ENCODE data around the gene SYT6. TPM values are rescaled to one million over a fixed set of nuclear protein-coding genes. Genes with fewer than 3 reads are reported as not detected.

The SYT6 gene
- total and polyA plus RNA-seq, 2 donors (not counting 1 experiment from before 2014, with no cell fraction given) = not detected

DNA sequence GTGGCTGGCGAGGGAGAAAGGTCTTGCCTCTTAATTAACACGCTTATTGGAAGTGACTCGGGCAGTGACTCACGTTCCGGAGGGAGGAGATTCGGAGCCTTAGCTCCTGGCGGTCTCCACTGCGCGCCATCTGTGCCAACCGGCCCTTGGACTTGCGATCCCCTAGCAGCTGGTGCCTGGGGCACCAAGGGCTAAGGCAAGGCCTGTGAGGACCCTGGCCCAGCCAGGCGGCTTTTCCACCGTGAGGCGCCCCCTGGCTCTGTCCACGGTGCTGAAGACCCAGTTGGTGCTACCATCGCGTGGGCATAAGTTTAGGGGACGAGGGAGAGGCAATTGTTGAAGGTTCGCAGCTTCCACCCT, 1.3 kb upstream of the SYT6 start:
- H4K20me1 ChIP-seq (ENCODE audit: control insufficient read depth, extremely low read depth, insufficient read depth, low read length) = no peaks in the 10 kb centered on the region
- H3K9me3 ChIP-seq (ENCODE audit: control insufficient read depth, insufficient read depth, low read depth, low read length) = no peaks in the 10 kb centered on the region
- H3K79me2 ChIP-seq (ENCODE audit: control insufficient read depth, insufficient read depth, low read length) = no peaks in the 10 kb centered on the region
- no peaks in the 10 kb centered on the region for H3K36me3 ChIP-seq (ENCODE audit: control insufficient read depth, insufficient read depth, low read length)
- H2AFZ ChIP-seq (ENCODE audit: low read length) = no peak overlapping the region
- H3K4me3 ChIP-seq (replicated peaks in 1 of 4; ENCODE audit: control extremely low read depth in 1 of 4, insufficient read depth in 1 of 4, low read depth in 3 of 4, low read length in 4 of 4) = no peak overlapping the region
- no peaks in the 10 kb centered on the region for H3K4me1 ChIP-seq (ENCODE audit: control insufficient read depth, extremely low read depth, insufficient read depth, low read length)
- peaks cover 64% of the 10 kb centered on the region for H3K27me3 ChIP-seq (ENCODE audit: control insufficient read depth, insufficient read depth, low read length)
- no peak overlapping the region for H3K4me2 ChIP-seq (ENCODE audit: extremely low read depth, insufficient read depth, low read length)
- TF ChIP-seq, protein P1, sequence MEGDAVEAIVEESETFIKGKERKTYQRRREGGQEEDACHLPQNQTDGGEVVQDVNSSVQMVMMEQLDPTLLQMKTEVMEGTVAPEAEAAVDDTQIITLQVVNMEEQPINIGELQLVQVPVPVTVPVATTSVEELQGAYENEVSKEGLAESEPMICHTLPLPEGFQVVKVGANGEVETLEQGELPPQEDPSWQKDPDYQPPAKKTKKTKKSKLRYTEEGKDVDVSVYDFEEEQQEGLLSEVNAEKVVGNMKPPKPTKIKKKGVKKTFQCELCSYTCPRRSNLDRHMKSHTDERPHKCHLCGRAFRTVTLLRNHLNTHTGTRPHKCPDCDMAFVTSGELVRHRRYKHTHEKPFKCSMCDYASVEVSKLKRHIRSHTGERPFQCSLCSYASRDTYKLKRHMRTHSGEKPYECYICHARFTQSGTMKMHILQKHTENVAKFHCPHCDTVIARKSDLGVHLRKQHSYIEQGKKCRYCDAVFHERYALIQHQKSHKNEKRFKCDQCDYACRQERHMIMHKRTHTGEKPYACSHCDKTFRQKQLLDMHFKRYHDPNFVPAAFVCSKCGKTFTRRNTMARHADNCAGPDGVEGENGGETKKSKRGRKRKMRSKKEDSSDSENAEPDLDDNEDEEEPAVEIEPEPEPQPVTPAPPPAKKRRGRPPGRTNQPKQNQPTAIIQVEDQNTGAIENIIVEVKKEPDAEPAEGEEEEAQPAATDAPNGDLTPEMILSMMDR (conservative IDR thresholded peaks at IDR 0.05 in 1 of 2, IDR thresholded peaks at IDR 0.05 in 1 of 2; ENCODE audit: low read depth in 1 of 2, low read length in 2 of 2) = no peak
- no peak for TF ChIP-seq EZH2 (IDR thresholded peaks at IDR 0.05; ENCODE audit: low read length, missing control alignments)
- H3K9ac ChIP-seq (ENCODE audit: insufficient read depth, low read length) = no peak overlapping the region
- DNase-seq (ENCODE audit: low read depth in 2 of 2) = peak in 1 of 2 donors; percentile 26
- no peak overlapping the region for H3K27ac ChIP-seq (ENCODE audit: insufficient read depth, low read length)

DNA sequence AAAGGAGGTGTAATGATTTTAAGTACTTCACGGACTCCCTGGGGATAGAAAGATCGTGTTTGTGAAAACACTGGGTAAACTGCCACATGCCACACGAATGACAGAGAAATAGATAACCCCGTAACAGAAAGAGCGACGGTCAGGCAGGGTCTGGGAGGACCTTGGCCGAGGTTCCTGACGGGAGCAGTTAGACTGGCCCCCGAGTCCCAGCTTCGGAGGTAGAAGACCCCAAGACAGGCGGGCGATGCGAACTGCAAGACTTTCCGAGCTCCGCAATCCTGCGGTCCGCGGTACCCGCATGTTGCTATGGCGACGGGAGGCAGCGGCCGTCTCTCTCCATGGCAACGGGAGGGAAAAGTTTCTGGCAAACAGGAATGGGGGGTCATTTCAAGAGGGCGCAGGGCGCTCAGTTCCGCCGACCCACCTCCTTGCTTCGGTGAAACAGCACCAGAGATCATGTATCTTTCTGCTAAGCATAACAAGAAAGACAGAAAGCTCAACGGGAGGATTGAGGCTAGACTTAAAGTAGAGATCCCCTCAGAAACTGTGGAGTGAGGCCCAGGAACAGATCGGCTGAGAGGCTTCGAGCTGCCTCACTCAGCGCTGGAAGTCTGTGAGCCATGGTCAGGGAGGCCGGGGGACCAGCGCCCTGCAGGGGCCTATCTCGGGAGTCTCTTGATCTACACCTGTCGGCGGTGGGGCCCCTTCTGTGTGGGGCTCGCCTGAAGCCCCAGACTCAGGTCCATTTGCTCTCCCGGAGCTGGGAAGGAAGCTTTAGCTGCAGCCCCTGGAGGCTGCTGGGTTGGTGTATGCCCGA, 685 bp upstream of the SYT6 start:
- H3K36me3 ChIP-seq (ENCODE audit: control insufficient read depth, insufficient read depth, low read length) = no peaks in the 10 kb centered on the region
- H3K9me3 ChIP-seq (ENCODE audit: control insufficient read depth, insufficient read depth, low read depth, low read length) = no peaks in the 10 kb centered on the region
- no peak overlapping the region for H3K4me3 ChIP-seq (replicated peaks in 1 of 4; ENCODE audit: control extremely low read depth in 1 of 4, insufficient read depth in 1 of 4, low read depth in 3 of 4, low read length in 4 of 4)
- peak; percentile 13 to 29 for DNase-seq (ENCODE audit: low read depth in 2 of 2)
- peaks cover 62% of the 10 kb centered on the region for H3K27me3 ChIP-seq (ENCODE audit: control insufficient read depth, insufficient read depth, low read length)
- no peak overlapping the region for H2AFZ ChIP-seq (ENCODE audit: low read length)
- H3K4me2 ChIP-seq (ENCODE audit: extremely low read depth, insufficient read depth, low read length) = no peak overlapping the region
- no peaks in the 10 kb centered on the region for H4K20me1 ChIP-seq (ENCODE audit: control insufficient read depth, extremely low read depth, insufficient read depth, low read length)
- H3K79me2 ChIP-seq (ENCODE audit: control insufficient read depth, insufficient read depth, low read length) = no peaks in the 10 kb centered on the region
- peak; percentile 97 for TF ChIP-seq EZH2 (IDR thresholded peaks at IDR 0.05; ENCODE audit: low read length, missing control alignments)
- TF ChIP-seq, protein P1 (conservative IDR thresholded peaks at IDR 0.05 in 1 of 2, IDR thresholded peaks at IDR 0.05 in 1 of 2; ENCODE audit: low read depth in 1 of 2, low read length in 2 of 2) = no peak
- no peak overlapping the region for H3K9ac ChIP-seq (ENCODE audit: insufficient read depth, low read length)
- no peaks in the 10 kb centered on the region for H3K4me1 ChIP-seq (ENCODE audit: control insufficient read depth, extremely low read depth, insufficient read depth, low read length)
- no peak overlapping the region for H3K27ac ChIP-seq (ENCODE audit: insufficient read depth, low read length)

DNA sequence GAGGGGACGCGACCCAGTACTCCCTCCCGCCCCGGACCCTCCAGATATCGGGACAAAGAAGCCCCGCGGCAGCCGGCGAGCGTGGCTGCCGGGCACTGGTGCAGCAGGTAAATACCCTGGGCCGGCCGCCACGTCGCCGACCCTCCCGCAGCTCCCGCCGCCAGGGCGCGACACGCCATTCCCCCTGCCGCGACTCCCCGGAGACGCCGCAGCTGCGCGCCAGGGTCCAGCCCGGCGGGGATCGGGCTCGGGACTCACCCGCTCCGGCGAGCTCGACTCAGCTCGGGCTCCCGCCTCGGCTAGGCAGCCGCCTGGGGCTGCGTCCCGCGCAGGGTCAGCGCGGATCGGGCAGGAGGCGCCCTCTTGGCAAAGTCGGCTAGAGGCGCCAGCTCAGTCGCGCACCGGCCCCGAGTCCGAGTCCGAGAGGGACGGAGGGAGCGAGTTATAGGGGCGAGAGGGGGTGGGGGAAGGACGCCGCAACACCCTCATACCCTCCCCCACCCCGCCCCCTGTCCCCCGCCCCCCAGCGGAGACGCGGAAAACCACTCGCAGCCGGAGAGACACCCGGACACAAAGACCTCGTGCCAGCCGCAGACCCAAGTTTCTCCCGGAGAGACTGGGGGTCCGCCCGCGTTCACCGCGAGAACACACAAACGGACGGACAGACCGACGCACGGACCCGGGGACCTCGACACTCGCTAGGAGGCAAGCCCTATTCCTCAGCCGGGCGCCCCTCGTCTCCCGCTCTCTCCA, 985 bp downstream of the SYT6 start:
- H3K4me2 ChIP-seq (ENCODE audit: extremely low read depth, insufficient read depth, low read length) = peak overlapping the region; percentile 25
- no peaks in the 10 kb centered on the region for H3K9me3 ChIP-seq (ENCODE audit: control insufficient read depth, insufficient read depth, low read depth, low read length)
- H3K27ac ChIP-seq (ENCODE audit: insufficient read depth, low read length) = no peak overlapping the region
- no peak overlapping the region for H3K9ac ChIP-seq (ENCODE audit: insufficient read depth, low read length)
- peak; percentile 29 to 37 for DNase-seq (ENCODE audit: low read depth in 2 of 2)
- H3K27me3 ChIP-seq (ENCODE audit: control insufficient read depth, insufficient read depth, low read length) = peaks cover 57% of the 10 kb centered on the region
- H3K36me3 ChIP-seq (ENCODE audit: control insufficient read depth, insufficient read depth, low read length) = no peaks in the 10 kb centered on the region
- TF ChIP-seq, protein P1 (conservative IDR thresholded peaks at IDR 0.05 in 1 of 2, IDR thresholded peaks at IDR 0.05 in 1 of 2; ENCODE audit: low read depth in 1 of 2, low read length in 2 of 2) = no peak
- peak; percentile 94 for TF ChIP-seq EZH2 (IDR thresholded peaks at IDR 0.05; ENCODE audit: low read length, missing control alignments)
- H3K4me1 ChIP-seq (ENCODE audit: control insufficient read depth, extremely low read depth, insufficient read depth, low read length) = no peaks in the 10 kb centered on the region
- H3K4me3 ChIP-seq (replicated peaks in 1 of 4; ENCODE audit: control extremely low read depth in 1 of 4, insufficient read depth in 1 of 4, low read depth in 3 of 4, low read length in 4 of 4) = peak overlapping the region in 1 of 4 experiments; percentile 28
- no peaks in the 10 kb centered on the region for H3K79me2 ChIP-seq (ENCODE audit: control insufficient read depth, insufficient read depth, low read length)
- H2AFZ ChIP-seq (ENCODE audit: low read length) = no peak overlapping the region
- H4K20me1 ChIP-seq (ENCODE audit: control insufficient read depth, extremely low read depth, insufficient read depth, low read length) = no peaks in the 10 kb centered on the region
